Right renal pelvis (tissue), 4 donors: ENCODE measurements around the gene ILKAP. TPM values are rescaled to one million over a fixed set of nuclear protein-coding genes. Genes with fewer than 3 reads are reported as not detected.
A peak's percentile ranks its signal among the peaks of the same experiment; 100 is the strongest.

ENCODE experiments used
- DNase-seq, 4 donors: peaks; one replicate each; pipeline ENCODE4 v3.0.0-alpha.2; 2013; ENCODE audit warnings: low read depth in 4 of 4, low spot score in 3 of 4, missing footprints in 1 of 4
- polyA plus RNA-seq, 4 donors: library from polyadenylated mRNA; unstranded; fragments of 120-200 nt; gene quantifications; one replicate each; pipeline ENCODE4 v1.2.1, GENCODE V29; 2013; ENCODE audit not compliant: insufficient read length in 4 of 4

ILKAP gene
- polyA plus RNA-seq, 4 donors: 39.9 to 44.6 (median 41.8) TPM

- peak; percentile 68 to 82 (median 78) for DNase-seq
These were observed 48.3 kb downstream of the ILKAP start for GRCh38 chr2:238155051-238155760.

- DNase-seq: no peak
These were observed 48.9 kb downstream of the ILKAP start for GRCh38 chr2:238154570-238154969.

- no peak for DNase-seq
These were observed 50.5 kb downstream of the ILKAP start for GRCh38 chr2:238152771-238153688.

- no peak for DNase-seq
These were observed 51.8 kb downstream of the ILKAP start for GRCh38 chr2:238151628-238152235.

GRCh38 chr2:238151205-238151604, 52.3 kb downstream of the ILKAP start:
- no peak for DNase-seq

- no peak for DNase-seq
These were observed 52.8 kb downstream of the ILKAP start for GRCh38 chr2:238150686-238151085.

- no peak for DNase-seq
These were observed 53.5 kb downstream of the ILKAP start for GRCh38 chr2:238149841-238150572.

GRCh38 chr2:238148981-238149380, 54.5 kb downstream of the ILKAP start:
- DNase-seq: no peak

GRCh38 chr2:238146884-238147544, 56.5 kb downstream of the ILKAP start:
- no peak for DNase-seq

GRCh38 chr2:238145851-238146250, 57.6 kb downstream of the ILKAP start:
- DNase-seq: no peak

GRCh38 chr2:238145046-238145445, 58.4 kb downstream of the ILKAP start:
- DNase-seq: no peak

- no peak for DNase-seq
These were observed 59.2 kb downstream of the ILKAP start for GRCh38 chr2:238144262-238144661.

GRCh38 chr2:238143239-238143951, 60.1 kb downstream of the ILKAP start:
- no peak for DNase-seq

- DNase-seq: no peak
These were observed 60.9 kb downstream of the ILKAP start for GRCh38 chr2:238142382-238143205.

- DNase-seq: no peak
These were observed 61.8 kb downstream of the ILKAP start for GRCh38 chr2:238141541-238142318.

- no peak for DNase-seq
These were observed 62.6 kb downstream of the ILKAP start for GRCh38 chr2:238140721-238141540.

- DNase-seq: no peak
These were observed 63.5 kb downstream of the ILKAP start for GRCh38 chr2:238140040-238140439.
